ENCODE results near the gene PRDM16. TPM values are rescaled to one million over a fixed set of nuclear protein-coding genes. Genes with fewer than 3 reads are reported as not detected.

PRDM16 gene
- total and polyA plus RNA-seq, 2 experiments from 2014 or later = 0.14 to 0.16 TPM

DNA sequence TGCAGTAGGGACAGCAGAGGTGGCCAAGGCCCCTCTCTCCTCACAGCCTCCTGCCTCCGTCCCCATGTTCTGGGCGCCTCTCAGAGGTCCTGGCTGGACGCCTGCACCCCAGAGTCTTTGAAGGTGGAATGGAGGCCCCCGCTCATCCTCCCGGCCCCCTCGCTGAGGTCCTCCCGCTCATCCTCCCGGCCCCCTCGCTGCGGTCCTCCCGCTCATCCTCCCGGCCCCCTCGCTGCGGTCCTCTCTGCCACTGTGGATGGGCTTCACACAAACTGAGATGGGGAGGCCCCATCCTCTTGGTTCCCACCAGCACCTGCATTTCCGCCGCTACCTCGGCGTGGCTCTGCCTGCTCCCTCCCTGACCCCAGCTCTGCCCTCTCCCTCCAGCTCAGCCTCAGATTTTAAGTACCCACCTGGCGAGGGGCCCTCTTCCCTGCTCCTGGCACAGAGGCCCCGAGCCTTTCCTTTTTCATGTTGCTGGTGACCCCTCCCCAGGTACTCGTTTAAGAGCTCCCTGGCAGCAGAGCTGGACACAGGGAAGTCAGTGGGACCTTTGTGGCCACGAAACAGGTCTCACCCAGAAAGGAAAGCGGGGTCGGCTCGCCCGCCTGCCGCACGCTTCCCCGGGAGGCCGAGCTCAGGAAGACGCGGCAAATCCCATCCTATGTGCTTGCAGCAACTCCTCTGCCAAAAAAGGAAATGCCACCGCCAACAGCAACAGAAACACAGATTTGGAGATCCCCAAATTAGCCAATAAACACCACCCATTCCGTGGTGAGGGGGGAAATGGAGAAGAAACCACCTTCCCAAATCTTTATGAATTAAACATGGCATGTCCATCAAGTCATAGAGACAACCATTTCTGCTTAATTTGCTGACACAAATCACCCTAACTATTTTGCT lies 143.7 kb downstream of the PRDM16 start:
- no peak overlapping the region for H3K4me2 ChIP-seq
- Mint-ChIP-seq H3K9me3 (no peaks in the 10 kb centered on the region), H3K4me1 (no peaks in the 10 kb centered on the region), H3K27ac (no peak overlapping the region), H3K36me3 (ENCODE audit: low read depth) (no peaks in the 10 kb centered on the region), H3K4me3 (no peak overlapping the region), H3K27me3 (ENCODE audit: insufficient read depth, low read depth, poor library complexity) (peaks cover 5% of the 10 kb centered on the region)
- TF ChIP-seq REST (IDR thresholded peaks at IDR 0.05; ENCODE audit: unreplicated experiment) (no peak), POLR2AphosphoS5 (IDR thresholded peaks at IDR 0.05; ENCODE audit: low read depth) (no peak), ZNF462 (CRISPR knock-in tag; IDR thresholded peaks at IDR 0.05) (no peak), NANOG (IDR thresholded peaks at IDR 0.05; ENCODE audit: borderline replicate concordance) (no peak), EZH2phosphoT487 (IDR thresholded peaks at IDR 0.05; ENCODE audit: unreplicated experiment) (no peak), ZNF331 (CRISPR knock-in tag; IDR thresholded peaks at IDR 0.05; ENCODE audit: low read depth) (no peak), CREB1 (CRISPR knock-in tag; IDR thresholded peaks at IDR 0.05; ENCODE audit: low read depth) (no peak), STAT1 (IDR thresholded peaks at IDR 0.05; ENCODE audit: unreplicated experiment) (no peak), EZH2 (IDR thresholded peaks at IDR 0.05; ENCODE audit: low read depth, unreplicated experiment) (no peak), JUNB (IDR thresholded peaks at IDR 0.05; ENCODE audit: unreplicated experiment) (no peak), ZNF114 (CRISPR knock-in tag; IDR thresholded peaks at IDR 0.05) (no peak)
- TF ChIP-seq, protein P1, sequence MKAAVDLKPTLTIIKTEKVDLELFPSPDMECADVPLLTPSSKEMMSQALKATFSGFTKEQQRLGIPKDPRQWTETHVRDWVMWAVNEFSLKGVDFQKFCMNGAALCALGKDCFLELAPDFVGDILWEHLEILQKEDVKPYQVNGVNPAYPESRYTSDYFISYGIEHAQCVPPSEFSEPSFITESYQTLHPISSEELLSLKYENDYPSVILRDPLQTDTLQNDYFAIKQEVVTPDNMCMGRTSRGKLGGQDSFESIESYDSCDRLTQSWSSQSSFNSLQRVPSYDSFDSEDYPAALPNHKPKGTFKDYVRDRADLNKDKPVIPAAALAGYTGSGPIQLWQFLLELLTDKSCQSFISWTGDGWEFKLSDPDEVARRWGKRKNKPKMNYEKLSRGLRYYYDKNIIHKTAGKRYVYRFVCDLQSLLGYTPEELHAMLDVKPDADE (IDR thresholded peaks at IDR 0.05) = no peak
- TF ChIP-seq, protein P2, sequence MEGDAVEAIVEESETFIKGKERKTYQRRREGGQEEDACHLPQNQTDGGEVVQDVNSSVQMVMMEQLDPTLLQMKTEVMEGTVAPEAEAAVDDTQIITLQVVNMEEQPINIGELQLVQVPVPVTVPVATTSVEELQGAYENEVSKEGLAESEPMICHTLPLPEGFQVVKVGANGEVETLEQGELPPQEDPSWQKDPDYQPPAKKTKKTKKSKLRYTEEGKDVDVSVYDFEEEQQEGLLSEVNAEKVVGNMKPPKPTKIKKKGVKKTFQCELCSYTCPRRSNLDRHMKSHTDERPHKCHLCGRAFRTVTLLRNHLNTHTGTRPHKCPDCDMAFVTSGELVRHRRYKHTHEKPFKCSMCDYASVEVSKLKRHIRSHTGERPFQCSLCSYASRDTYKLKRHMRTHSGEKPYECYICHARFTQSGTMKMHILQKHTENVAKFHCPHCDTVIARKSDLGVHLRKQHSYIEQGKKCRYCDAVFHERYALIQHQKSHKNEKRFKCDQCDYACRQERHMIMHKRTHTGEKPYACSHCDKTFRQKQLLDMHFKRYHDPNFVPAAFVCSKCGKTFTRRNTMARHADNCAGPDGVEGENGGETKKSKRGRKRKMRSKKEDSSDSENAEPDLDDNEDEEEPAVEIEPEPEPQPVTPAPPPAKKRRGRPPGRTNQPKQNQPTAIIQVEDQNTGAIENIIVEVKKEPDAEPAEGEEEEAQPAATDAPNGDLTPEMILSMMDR (conservative IDR thresholded peaks at IDR 0.05; ENCODE audit: low read depth in 2 of 2) = no peak
- H4K20me1 ChIP-seq (replicated peaks; ENCODE audit: insufficient read depth) = no peaks in the 10 kb centered on the region
- no peak overlapping the region for H3K27ac ChIP-seq (ENCODE audit: low read depth)
- H3K36me3 ChIP-seq (ENCODE audit: insufficient read depth) = no peaks in the 10 kb centered on the region
- ATAC-seq = no peak
- no peak overlapping the region; the same call in 1 of the 2 replicates for H2AFZ ChIP-seq
- H3K4me1 ChIP-seq (ENCODE audit: insufficient read depth) = no peaks in the 10 kb centered on the region
- no peaks in the 10 kb centered on the region for H3K9me2 ChIP-seq (ENCODE audit: insufficient read depth)
- H3F3A ChIP-seq (replicated peaks; ENCODE audit: low read depth) = no peaks in the 10 kb centered on the region
- H3K27me3 ChIP-seq (ENCODE audit: insufficient read depth) = no peaks in the 10 kb centered on the region
- no peaks in the 10 kb centered on the region for H3K79me2 ChIP-seq (replicated peaks; ENCODE audit: insufficient read depth)
- DNase-seq (ENCODE audit: low spot score) = no peak
- H3K4me3 ChIP-seq = no peak overlapping the region

All from GM23338 (cell line).